DMS53 treated with DMSO at 0.1 percent for 48 hours (cell line): ENCODE measurements around the gene ALDH9A1.
A peak's percentile ranks its signal among the peaks of the same experiment; 100 is the strongest.
"Not testable (repeated sequence)": the region's sequence is repeated elsewhere in the genome, so short reads cannot be mapped to it uniquely, and the experiment has no call there.

Source experiments
- DNase-seq: peaks from one replicate; lab custom pipeline; 2025; ENCODE audit not compliant: unreplicated experiment; lab: John Stamatoyannopoulos, UW

ALDH9A1 gene

GRCh38 chr1:165697881-165698760 is at the start of gene ALDH9A1:
Gene ALDH9A1 (minus strand): TSS chr1:165698562. CDS start chr1:165698558, 4 bp downstream.
- peak; percentile 65 for DNase-seq

GRCh38 chr1:165747632-165748447 is 49.5 kb upstream of the ALDH9A1 start:
- no peak for DNase-seq

GRCh38 chr1:165744913-165745312 is 46.6 kb upstream of the ALDH9A1 start:
- not testable (repeated sequence) for DNase-seq

DNA sequence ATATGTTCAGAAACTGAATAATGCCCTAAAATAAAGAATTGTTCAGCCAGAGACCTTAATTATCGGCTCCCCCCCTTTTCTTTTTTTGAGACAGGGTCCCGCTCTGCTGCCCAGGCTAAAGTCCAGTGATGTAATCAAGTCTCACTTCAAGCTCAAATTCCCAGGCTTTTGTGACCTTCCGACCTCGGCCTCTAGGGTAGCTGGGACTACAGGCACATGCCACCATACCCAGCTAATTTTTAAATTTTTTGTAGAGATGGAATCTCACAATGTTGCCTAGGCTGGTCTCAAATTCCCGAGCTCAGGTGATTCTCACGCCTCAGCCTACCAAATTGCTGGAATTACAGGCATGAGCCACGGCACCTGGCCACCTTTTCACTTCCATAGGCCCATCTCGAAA is 43.8 kb upstream of the ALDH9A1 start:
- DNase-seq: no peak

DNA sequence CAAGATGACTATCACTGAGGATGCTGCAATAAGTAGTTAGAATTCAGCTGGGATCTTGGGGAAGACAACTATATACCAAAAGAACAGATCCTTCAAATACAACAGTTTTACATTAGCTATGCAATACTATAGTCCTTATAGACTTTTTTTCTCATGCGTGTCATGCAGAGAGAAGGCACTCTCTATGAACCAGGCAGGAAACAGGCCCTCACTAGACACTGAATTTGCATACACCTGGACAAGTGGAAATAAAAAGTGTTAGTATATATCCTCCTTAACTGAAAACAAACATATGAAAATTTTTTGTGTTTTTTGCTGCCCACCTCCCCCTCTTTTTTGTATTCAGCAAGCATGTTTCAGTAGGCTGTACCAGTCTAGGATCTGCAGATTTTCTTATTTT is 40.4 kb upstream of the ALDH9A1 start:
- DNase-seq: peak; percentile 70

- DNase-seq: no peak
These were observed 38.8 kb upstream of the ALDH9A1 start for GRCh38 chr1:165737196-165737595.

DNA sequence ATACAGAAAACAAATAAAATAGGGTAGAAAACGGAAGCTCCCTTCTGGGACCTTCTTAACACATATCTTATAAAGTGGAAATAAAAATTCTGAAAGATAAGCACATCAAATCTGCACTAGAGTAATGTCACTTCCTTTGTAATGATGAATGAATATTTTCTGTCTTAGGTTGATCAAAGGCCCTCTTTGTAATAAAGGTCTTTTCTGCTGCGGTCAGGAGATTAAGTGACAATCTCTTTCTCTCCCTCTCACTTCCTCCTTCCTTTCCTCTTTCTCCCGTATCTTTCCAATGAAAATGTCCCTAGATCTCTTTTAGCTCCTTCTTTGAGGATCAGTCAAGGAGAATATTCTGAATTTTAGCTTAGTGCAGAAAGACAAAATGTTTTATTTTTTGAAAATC is 36.5 kb upstream of the ALDH9A1 start:
- DNase-seq: no peak

GRCh38 chr1:165726841-165727240 is 28.5 kb upstream of the ALDH9A1 start:
- DNase-seq: no peak

DNA sequence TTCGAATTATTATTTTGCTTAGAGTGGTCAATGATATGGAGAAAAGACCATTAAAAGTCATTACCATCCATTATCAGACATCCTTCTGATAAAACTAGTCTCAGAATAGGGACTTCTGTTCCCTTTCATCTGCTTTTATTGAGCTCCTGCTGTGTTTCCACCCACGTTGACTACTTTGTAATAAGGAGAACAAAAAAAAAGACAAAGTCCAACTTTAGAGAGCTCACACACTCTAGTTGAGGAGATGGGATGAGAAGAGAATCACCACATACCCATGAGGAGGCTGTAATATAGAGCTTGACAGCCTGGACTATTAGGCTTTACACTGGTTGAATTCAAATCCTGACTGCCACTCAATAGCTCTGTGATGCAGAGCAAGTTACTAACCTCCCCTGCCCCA is 27.8 kb upstream of the ALDH9A1 start:
- no peak for DNase-seq

GRCh38 chr1:165717918-165718515 is 19.7 kb upstream of the ALDH9A1 start:
- DNase-seq: peak; percentile 52

DNA sequence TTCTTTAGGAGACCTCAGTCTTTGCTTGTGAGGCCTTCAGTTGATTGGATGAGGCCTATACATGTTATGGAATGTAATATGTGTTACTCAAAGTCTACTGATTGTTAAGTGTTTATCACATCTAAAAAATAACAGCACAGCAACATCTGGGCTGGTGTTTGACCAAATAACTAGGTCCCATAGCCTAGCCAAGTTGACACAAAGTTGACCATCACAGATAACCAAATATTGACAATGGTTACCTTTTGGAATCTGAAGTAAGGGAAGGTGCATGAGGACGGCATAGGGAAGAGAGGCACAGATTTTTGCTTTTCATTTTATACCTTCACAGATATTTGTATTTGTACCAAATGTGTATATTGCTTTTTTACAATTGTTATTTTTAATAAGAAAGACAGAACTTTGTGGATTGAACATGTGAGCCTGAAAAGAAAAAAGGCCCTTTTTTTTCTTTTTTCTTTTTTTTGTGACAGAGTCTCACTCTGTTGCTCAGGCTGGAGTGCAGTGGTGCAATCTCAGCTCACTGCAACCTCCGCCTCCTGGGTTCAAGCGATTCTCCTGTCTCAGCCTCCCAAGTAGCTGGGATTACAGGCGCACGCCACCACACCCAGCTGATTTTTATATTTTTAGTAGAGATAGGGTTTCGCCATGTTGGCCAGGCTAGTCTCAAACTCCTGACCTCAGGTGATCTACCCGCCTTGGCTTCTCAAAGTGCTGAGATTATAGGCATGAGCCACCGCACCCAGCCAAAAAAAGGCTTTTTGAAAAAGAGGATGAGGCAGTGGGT is 18.1 kb upstream of the ALDH9A1 start:
- DNase-seq: not testable (repeated sequence)

DNA sequence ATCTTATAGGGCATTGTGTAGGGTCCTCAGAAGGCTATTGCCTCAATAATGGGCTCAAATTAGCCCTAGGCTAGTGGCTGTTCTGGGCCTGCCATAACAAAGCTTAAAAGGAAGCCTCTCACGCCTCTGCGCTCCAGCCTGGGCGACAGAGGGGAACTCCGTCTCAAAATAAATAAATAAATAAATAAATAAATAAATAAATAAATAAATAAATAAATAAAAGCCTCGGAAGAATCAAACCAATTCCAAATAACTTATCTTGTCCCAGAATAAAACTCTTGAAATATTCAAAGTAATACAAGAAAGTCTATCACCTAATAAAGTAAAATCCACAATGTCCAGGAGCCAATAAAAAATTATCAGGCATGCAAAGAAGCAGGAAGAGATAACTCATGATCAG is 14.4 kb upstream of the ALDH9A1 start:
- no peak for DNase-seq

DNA sequence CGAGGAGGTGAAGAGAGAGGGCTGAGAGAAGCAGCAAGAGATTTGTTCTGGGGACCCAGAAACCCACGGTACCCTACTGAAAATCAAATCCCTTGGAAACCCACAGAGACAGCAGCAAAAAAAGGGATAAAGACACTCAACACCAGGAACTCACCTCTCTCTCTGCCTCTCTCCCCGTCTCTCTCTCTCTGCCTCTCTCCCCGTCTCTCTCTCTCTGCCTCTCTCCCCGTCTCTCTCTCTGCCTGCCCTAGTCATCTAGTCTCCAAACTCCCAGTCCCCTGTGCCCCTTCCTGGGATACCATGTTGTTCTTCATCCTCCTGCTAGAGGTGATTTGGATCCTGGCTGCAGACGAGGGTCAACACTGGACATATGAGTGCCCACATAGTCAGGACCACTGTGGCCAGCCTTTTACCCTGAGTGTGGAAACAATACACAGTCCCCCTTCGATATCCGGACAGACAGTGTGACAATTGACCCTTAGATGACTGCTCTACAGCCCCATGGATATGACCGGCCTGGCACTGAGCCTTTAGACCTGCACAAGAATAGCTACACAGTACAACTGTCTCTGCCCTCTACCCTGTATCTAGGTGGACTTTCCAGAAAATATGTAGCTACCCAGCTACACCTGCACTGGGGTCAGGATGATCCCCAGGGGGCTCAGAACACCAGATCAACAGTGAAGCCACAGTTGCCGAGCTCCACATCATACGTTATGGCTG is 9.8 kb upstream of the ALDH9A1 start:
- DNase-seq: no peak

- DNase-seq: peak; percentile 4
These were observed 5.3 kb upstream of the ALDH9A1 start for GRCh38 chr1:165703648-165704047.

GRCh38 chr1:165701922-165702321 is 3.6 kb upstream of the ALDH9A1 start:
- not testable (repeated sequence) for DNase-seq

- DNase-seq: no peak
These were observed 1.2 kb upstream of the ALDH9A1 start for GRCh38 chr1:165699577-165699976.

GRCh38 chr1:165698761-165699052 is 345 bp upstream of the ALDH9A1 start:
- DNase-seq: no peak

GRCh38 chr1:165697491-165697880 is 876 bp downstream of the ALDH9A1 start:
- DNase-seq: no peak

DNA sequence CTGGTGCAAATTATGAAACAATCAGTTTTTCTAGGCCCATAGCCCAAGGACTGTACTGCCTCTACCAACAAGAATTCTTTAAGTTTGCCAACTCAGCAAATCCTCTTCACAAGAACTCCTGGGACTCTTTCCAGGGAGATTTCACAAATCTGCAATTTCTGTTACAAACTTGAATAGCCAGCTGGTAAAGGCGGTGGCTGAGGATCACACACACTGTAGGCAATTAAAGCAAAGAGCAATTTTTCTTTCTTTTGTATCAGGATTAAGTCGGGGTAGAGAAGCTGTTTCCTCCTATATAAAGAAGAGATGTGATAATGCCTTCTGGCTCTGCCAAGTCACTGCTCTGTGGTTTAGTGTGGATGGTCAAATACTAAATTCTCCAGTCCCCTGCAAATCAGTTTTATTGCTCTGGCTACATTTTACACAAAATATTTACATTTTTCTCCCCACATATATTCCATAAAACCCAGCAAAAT is 1.7 kb downstream of the ALDH9A1 start:
- DNase-seq: no peak

- DNase-seq: no peak
These were observed 3.3 kb downstream of the ALDH9A1 start for GRCh38 chr1:165695031-165695430.
